ENCODE data around the gene RNF26. TPM values are rescaled to one million over a fixed set of nuclear protein-coding genes. Genes with fewer than 3 reads are reported as not detected.

The RNF26 gene
- total and polyA plus RNA-seq, 2 of the 13 experiments (the other 11 are each of a cell fraction or from before 2014, with no cell fraction given): 11.9 to 26.3 TPM

DNA sequence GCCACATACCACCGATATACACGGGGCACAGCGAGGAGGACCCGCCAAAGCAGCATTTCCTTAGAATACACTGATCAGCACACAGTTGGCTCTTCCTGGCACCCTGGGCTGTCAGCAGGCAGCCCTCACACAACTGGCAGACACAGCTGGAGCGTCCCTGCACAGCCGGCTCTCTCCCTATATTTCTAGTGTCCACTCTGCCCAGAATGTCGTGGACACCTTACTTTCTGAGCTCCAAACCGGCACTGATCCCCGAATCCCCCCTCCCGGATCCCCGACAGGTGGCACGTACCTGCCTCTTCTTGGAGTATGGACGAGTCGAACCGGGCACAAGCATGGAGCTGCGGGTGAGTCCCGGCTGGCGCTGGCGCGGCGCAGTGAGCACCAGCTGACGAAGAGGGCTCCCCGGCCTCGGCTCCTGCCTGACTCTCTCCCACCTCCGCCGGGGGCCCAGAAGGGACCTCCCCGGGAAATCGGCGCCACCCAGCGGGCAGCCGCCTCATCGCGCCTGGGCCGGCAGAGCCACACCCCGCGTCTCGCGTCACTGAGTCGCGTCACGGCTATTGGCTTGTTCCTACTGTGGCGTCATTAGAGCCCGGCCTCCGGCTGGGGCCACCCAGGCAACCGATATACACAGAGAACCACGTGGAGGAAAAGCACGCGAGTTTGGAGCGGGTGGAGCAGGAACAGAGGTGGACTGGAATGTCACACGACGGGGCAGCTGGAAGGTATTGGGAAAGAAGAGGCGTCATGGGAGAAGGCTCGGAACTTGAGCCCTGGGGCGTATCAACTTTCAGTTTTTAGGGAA, 47.1 kb downstream of the RNF26 start, which contains the start of gene USP2 (continued):
- TF ChIP-seq, protein P1, sequence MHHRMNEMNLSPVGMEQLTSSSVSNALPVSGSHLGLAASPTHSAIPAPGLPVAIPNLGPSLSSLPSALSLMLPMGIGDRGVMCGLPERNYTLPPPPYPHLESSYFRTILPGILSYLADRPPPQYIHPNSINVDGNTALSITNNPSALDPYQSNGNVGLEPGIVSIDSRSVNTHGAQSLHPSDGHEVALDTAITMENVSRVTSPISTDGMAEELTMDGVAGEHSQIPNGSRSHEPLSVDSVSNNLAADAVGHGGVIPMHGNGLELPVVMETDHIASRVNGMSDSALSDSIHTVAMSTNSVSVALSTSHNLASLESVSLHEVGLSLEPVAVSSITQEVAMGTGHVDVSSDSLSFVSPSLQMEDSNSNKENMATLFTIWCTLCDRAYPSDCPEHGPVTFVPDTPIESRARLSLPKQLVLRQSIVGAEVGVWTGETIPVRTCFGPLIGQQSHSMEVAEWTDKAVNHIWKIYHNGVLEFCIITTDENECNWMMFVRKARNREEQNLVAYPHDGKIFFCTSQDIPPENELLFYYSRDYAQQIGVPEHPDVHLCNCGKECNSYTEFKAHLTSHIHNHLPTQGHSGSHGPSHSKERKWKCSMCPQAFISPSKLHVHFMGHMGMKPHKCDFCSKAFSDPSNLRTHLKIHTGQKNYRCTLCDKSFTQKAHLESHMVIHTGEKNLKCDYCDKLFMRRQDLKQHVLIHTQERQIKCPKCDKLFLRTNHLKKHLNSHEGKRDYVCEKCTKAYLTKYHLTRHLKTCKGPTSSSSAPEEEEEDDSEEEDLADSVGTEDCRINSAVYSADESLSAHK (CRISPR knock-in tag; IDR thresholded peaks at IDR 0.05; ENCODE audit: borderline replicate concordance): no peak
- TF ChIP-seq, protein P2, sequence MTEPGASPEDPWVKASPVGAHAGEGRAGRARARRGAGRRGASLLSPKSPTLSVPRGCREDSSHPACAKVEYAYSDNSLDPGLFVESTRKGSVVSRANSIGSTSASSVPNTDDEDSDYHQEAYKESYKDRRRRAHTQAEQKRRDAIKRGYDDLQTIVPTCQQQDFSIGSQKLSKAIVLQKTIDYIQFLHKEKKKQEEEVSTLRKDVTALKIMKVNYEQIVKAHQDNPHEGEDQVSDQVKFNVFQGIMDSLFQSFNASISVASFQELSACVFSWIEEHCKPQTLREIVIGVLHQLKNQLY (CRISPR knock-in tag; IDR thresholded peaks at IDR 0.05): peak; percentile 61
- TF ChIP-seq ATF1 (CRISPR knock-in tag; IDR thresholded peaks at IDR 0.05) (peak; percentile 87), GZF1 (CRISPR knock-in tag; IDR thresholded peaks at IDR 0.05) (peak; percentile 70; the same call in 1 of the 2 replicates), CREM (IDR thresholded peaks at IDR 0.05) (peak; percentile 78), CREM (CRISPR knock-in tag; IDR thresholded peaks at IDR 0.05) (peak; percentile 56; the same call in 1 of the 2 replicates), CBX1 (IDR thresholded peaks at IDR 0.05; ENCODE audit: low read depth) (no peak), FOXJ3 (CRISPR knock-in tag; IDR thresholded peaks at IDR 0.05; ENCODE audit: borderline replicate concordance) (peak; percentile 82), PHF20 (CRISPR knock-in tag; IDR thresholded peaks at IDR 0.05) (peak; percentile 46; the same call in 1 of the 2 replicates), HNF4A (CRISPR knock-in tag; IDR thresholded peaks at IDR 0.05) (no peak; the same call in 1 of the 2 replicates), JDP2 (CRISPR knock-in tag; IDR thresholded peaks at IDR 0.05; ENCODE audit: borderline replicate concordance) (no peak)
- TF ChIP-seq, protein P3, sequence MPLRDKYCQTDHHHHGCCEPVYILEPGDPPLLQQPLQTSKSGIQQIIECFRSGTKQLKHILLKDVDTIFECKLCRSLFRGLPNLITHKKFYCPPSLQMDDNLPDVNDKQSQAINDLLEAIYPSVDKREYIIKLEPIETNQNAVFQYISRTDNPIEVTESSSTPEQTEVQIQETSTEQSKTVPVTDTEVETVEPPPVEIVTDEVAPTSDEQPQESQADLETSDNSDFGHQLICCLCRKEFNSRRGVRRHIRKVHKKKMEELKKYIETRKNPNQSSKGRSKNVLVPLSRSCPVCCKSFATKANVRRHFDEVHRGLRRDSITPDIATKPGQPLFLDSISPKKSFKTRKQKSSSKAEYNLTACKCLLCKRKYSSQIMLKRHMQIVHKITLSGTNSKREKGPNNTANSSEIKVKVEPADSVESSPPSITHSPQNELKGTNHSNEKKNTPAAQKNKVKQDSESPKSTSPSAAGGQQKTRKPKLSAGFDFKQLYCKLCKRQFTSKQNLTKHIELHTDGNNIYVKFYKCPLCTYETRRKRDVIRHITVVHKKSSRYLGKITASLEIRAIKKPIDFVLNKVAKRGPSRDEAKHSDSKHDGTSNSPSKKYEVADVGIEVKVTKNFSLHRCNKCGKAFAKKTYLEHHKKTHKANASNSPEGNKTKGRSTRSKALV (CRISPR knock-in tag; IDR thresholded peaks at IDR 0.05): peak; percentile 69
- TF ChIP-seq, protein P4, sequence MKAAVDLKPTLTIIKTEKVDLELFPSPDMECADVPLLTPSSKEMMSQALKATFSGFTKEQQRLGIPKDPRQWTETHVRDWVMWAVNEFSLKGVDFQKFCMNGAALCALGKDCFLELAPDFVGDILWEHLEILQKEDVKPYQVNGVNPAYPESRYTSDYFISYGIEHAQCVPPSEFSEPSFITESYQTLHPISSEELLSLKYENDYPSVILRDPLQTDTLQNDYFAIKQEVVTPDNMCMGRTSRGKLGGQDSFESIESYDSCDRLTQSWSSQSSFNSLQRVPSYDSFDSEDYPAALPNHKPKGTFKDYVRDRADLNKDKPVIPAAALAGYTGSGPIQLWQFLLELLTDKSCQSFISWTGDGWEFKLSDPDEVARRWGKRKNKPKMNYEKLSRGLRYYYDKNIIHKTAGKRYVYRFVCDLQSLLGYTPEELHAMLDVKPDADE (CRISPR knock-in tag; IDR thresholded peaks at IDR 0.05): no peak
- TF ChIP-seq, protein P5, sequence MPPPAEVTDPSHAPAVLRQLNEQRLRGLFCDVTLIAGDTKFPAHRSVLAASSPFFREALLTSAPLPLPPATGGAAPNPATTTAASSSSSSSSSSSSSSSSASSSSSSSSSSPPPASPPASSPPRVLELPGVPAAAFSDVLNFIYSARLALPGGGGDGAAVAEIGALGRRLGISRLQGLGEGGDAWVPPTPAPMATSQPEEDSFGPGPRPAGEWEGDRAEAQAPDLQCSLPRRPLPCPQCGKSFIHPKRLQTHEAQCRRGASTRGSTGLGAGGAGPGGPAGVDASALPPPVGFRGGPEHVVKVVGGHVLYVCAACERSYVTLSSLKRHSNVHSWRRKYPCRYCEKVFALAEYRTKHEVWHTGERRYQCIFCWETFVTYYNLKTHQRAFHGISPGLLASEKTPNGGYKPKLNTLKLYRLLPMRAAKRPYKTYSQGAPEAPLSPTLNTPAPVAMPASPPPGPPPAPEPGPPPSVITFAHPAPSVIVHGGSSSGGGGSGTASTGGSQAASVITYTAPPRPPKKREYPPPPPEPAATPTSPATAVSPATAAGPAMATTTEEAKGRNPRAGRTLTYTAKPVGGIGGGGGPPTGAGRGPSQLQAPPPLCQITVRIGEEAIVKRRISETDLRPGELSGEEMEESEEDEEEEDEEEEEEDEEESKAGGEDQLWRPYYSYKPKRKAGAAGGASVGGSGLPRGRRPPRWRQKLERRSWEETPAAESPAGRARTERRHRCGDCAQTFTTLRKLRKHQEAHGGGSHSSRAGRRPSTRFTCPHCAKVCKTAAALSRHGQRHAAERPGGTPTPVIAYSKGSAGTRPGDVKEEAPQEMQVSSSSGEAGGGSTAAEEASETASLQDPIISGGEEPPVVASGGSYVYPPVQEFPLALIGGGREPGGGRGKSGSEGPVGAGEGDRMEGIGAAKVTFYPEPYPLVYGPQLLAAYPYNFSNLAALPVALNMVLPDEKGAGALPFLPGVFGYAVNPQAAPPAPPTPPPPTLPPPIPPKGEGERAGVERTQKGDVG (CRISPR knock-in tag; IDR thresholded peaks at IDR 0.05; ENCODE audit: borderline replicate concordance): no peak
- TF ChIP-seq, protein P6, sequence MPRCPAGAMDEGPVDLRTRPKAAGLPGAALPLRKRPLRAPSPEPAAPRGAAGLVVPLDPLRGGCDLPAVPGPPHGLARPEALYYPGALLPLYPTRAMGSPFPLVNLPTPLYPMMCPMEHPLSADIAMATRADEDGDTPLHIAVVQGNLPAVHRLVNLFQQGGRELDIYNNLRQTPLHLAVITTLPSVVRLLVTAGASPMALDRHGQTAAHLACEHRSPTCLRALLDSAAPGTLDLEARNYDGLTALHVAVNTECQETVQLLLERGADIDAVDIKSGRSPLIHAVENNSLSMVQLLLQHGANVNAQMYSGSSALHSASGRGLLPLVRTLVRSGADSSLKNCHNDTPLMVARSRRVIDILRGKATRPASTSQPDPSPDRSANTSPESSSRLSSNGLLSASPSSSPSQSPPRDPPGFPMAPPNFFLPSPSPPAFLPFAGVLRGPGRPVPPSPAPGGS (CRISPR knock-in tag; IDR thresholded peaks at IDR 0.05): peak; percentile 65; the same call in 1 of the 2 replicates
